MM.1S (cell line): ENCODE measurements around the gene OR2H1.

Experiments
- DNase-seq: peaks from one replicate; pipeline ENCODE4 v3.0.0-alpha.2; 2015
- H2AFZ ChIP-seq: fragments of 300-600 bp; sonication (generic); 2 replicates; pipeline ENCODE4 v1.6.0; 2016; ENCODE audit warnings: antibody characterized with exemption, low read length
- H3F3A ChIP-seq: fragments of 300-600 bp; sonication (generic); 2 replicates; pipeline ENCODE4 v1.6.1; 2016; ENCODE audit warnings: mild to moderate bottlenecking, antibody characterized with exemption, low read length, moderate library complexity, mixed read lengths; ENCODE audit not compliant: insufficient read depth
- H3K27ac ChIP-seq: fragments of 300-600 bp; sonication (generic); 2 replicates; pipeline ENCODE4 v1.5.1; 2016; ENCODE audit warnings: mild to moderate bottlenecking, low read length
- H3K27me3 ChIP-seq: fragments of 300-600 bp; sonication (generic); replicated peaks from 2 replicates; pipeline ENCODE4 v1.6.0; 2016; ENCODE audit warnings: low read length; ENCODE audit not compliant: insufficient read depth
- H3K36me3 ChIP-seq: fragments of 300-600 bp; sonication (generic); replicated peaks from 2 replicates; pipeline ENCODE4 v1.6.1; 2016; ENCODE audit warnings: mild to moderate bottlenecking, low read length, mixed read lengths; ENCODE audit not compliant: insufficient read depth
- H3K4me1 ChIP-seq: fragments of 300-600 bp; sonication (generic); 2 replicates; pipeline ENCODE4 v1.6.1; 2016; ENCODE audit warnings: low read length, mixed read lengths
- H3K4me2 ChIP-seq: fragments of 300-600 bp; sonication (generic); 2 replicates; pipeline ENCODE4 v1.6.0; 2016; ENCODE audit warnings: low read depth, low read length
- H3K4me3 ChIP-seq: fragments of 300-600 bp; sonication (generic); 2 replicates; pipeline ENCODE4 v1.5.1; 2016; ENCODE audit warnings: low read length, mixed read lengths
- H3K79me2 ChIP-seq: fragments of 300-600 bp; sonication (generic); 2 replicates; pipeline ENCODE4 v1.6.1; 2016; ENCODE audit warnings: mixed run types, low read length, mixed read lengths
- H3K9ac ChIP-seq: fragments of 300-600 bp; sonication (generic); 2 replicates; pipeline ENCODE4 v1.6.1; 2016; ENCODE audit warnings: low read length, mixed read lengths
- H3K9me2 ChIP-seq: fragments of 300-600 bp; sonication (generic); replicated peaks from 2 replicates; pipeline ENCODE4 v1.6.1; 2016; ENCODE audit warnings: mild to moderate bottlenecking, low read length, mixed read lengths; ENCODE audit not compliant: insufficient read depth
- H3K9me3 ChIP-seq: fragments of 300-600 bp; sonication (generic); replicated peaks from 2 replicates; pipeline ENCODE4 v1.6.1; 2016; ENCODE audit warnings: mild to moderate bottlenecking, low read length, mixed read lengths; ENCODE audit not compliant: insufficient read depth
- H4K20me1 ChIP-seq: fragments of 300-600 bp; sonication (generic); 2 replicates; pipeline ENCODE4 v1.6.1; 2016; ENCODE audit warnings: mild to moderate bottlenecking, low read length, moderate library complexity, mixed read lengths; ENCODE audit not compliant: insufficient read depth
- CTCF ChIP-seq: fragments of 300-600 bp; sonication (generic); IDR thresholded peaks from 2 replicates; pipeline ENCODE4 v1.5.1; 2016; ENCODE audit warnings: antibody characterized with exemption, low read length, mixed read lengths
- EZH2 ChIP-seq: fragments of 300-600 bp; sonication (generic); optimal IDR thresholded peaks from 2 replicates; pipeline ENCODE3; 2017; ENCODE audit warnings: low read depth, mild to moderate bottlenecking, antibody characterized with exemption, low read length, mixed read lengths
- EZH2phosphoT487 ChIP-seq: fragments of 300-600 bp; sonication (generic); IDR thresholded peaks from 2 replicates; pipeline ENCODE4 v1.6.1; 2018; ENCODE audit warnings: antibody characterized with exemption, low read length

The OR2H1 gene

GRCh38 chr6:29487131-29487530 lies 30.2 kb downstream of the OR2H1 start:
- no peak overlapping the region for H3K27ac ChIP-seq
- TF ChIP-seq CTCF (no peak), EZH2phosphoT487 (no peak), EZH2 (no peak)
- no peak overlapping the region for H3K9ac ChIP-seq
- no peaks in the 10 kb centered on the region for H3F3A ChIP-seq
- H3K4me2 ChIP-seq: no peak overlapping the region
- no peaks in the 10 kb centered on the region for H3K4me1 ChIP-seq
- H3K36me3 ChIP-seq: no peaks in the 10 kb centered on the region
- no peaks in the 10 kb centered on the region for H3K9me2 ChIP-seq
- H4K20me1 ChIP-seq: no peaks in the 10 kb centered on the region
- no peaks in the 10 kb centered on the region for H3K27me3 ChIP-seq
- H3K79me2 ChIP-seq: no peaks in the 10 kb centered on the region
- no peak for DNase-seq
- no peaks in the 10 kb centered on the region for H3K9me3 ChIP-seq
- no peak overlapping the region for H3K4me3 ChIP-seq
- no peak overlapping the region for H2AFZ ChIP-seq

GRCh38 chr6:29487660-29488059 lies 30.7 kb downstream of the OR2H1 start, which contains the start of gene MAS1L:
Gene MAS1L (minus strand): TSS chr6:29487956. CDS start chr6:29487902, 54 bp downstream.
- no peak within 1 kb of the TSS for H2AFZ ChIP-seq
- H3K4me1 ChIP-seq: no peaks in the 10 kb centered on the region
- H3K4me3 ChIP-seq: no peak within 1 kb of the TSS
- TF ChIP-seq CTCF: no peak
- no peak for TF ChIP-seq EZH2
- no peak for TF ChIP-seq EZH2phosphoT487
- H3K9ac ChIP-seq: no peak within 1 kb of the TSS
- H3K27me3 ChIP-seq: no peaks in the 10 kb centered on the region
- H3K9me3 ChIP-seq: no peaks in the 10 kb centered on the region
- H3F3A ChIP-seq: no peaks in the 10 kb centered on the region
- no peak within 1 kb of the TSS for H3K4me2 ChIP-seq
- H3K79me2 ChIP-seq: no peaks in the 10 kb centered on the region
- no peak within 1 kb of the TSS for H3K27ac ChIP-seq
- H4K20me1 ChIP-seq: no peaks in the 10 kb centered on the region
- no peaks in the 10 kb centered on the region for H3K9me2 ChIP-seq
- DNase-seq: no peak
- H3K36me3 ChIP-seq: no peaks in the 10 kb centered on the region

- H3K79me2 ChIP-seq: no peaks in the 10 kb centered on the region
- H3K27me3 ChIP-seq: no peaks in the 10 kb centered on the region
- no peaks in the 10 kb centered on the region for H3K36me3 ChIP-seq
- no peaks in the 10 kb centered on the region for H4K20me1 ChIP-seq
- no peak overlapping the region for H3K9ac ChIP-seq
- TF ChIP-seq EZH2phosphoT487: no peak
- TF ChIP-seq EZH2: no peak
- TF ChIP-seq CTCF: no peak
- H3K4me1 ChIP-seq: no peaks in the 10 kb centered on the region
- H2AFZ ChIP-seq: no peak overlapping the region
- H3K9me3 ChIP-seq: no peaks in the 10 kb centered on the region
- H3K27ac ChIP-seq: no peak overlapping the region
- no peak for DNase-seq
- H3F3A ChIP-seq: no peaks in the 10 kb centered on the region
- H3K4me3 ChIP-seq: no peak overlapping the region
- H3K4me2 ChIP-seq: no peak overlapping the region
- H3K9me2 ChIP-seq: no peaks in the 10 kb centered on the region
Measured at GRCh38 chr6:29488874-29489273, 31.9 kb downstream of the OR2H1 start.
